ENCODE measurements around the gene UBE2R2.

GRCh38 chr9:33795281-33795680 is 21.7 kb upstream of the UBE2R2 start, which contains the start of gene PRSS3:
- TF ChIP-seq CTCF (conservative IDR thresholded peaks at IDR 0.05; ENCODE audit: low read depth, low read length) (no peak), FOS (IDR thresholded peaks at IDR 0.05; ENCODE audit: low read depth, low read length) (no peak), POLR2A (IDR thresholded peaks at IDR 0.05; ENCODE audit: low read depth, low read length) (no peak), RFX5 (IDR thresholded peaks at IDR 0.05; ENCODE audit: low read depth, low read length) (no peak), ELK1 (IDR thresholded peaks at IDR 0.05; ENCODE audit: borderline replicate concordance, low read depth, low read length) (no peak), RAD21 (IDR thresholded peaks at IDR 0.05; ENCODE audit: low read length) (no peak), SMC3 (IDR thresholded peaks at IDR 0.05; ENCODE audit: low read depth, low read length) (no peak), BHLHE40 (IDR thresholded peaks at IDR 0.05; ENCODE audit: low read depth, low read length) (no peak), USF2 (IDR thresholded peaks at IDR 0.05; ENCODE audit: low read depth, low read length) (no peak), RCOR1 (IDR thresholded peaks at IDR 0.05; ENCODE audit: insufficient replicate concordance, low read length) (no peak), MAFK (IDR thresholded peaks at IDR 0.05; ENCODE audit: low read depth, low read length) (no peak)
